B cell (primary cell): Measurements from ENCODE around the gene ACOT9. TPM values are rescaled to one million over a fixed set of nuclear protein-coding genes. Genes with fewer than 3 reads are reported as not detected.
A peak's percentile ranks its signal among the peaks of the same experiment; 100 is the strongest.

Source experiments
- ATAC-seq: fragments of 200-7000 bp; cut with Tn5 transposase; one replicate; pipeline ENCODE4 v1.10.0; 2021; ENCODE audit warnings: low read depth, mild to moderate bottlenecking, moderate number of reproducible peaks, moderate library complexity
- CTCF ChIA-PET: fragments of 350-600 bp; sonication (Branson Sonifier 250); formaldehyde crosslinking; loops from one replicate; lab custom pipeline; 2021; ENCODE audit warnings: antibody characterized with exemption, inconsistent platforms; lab: Charles Lee
- POLR2A ChIA-PET: fragments of 350-600 bp; sonication (Branson Sonifier 250); formaldehyde crosslinking; loops from one replicate; lab custom pipeline; 2021; ENCODE audit warnings: antibody characterized with exemption; lab: Charles Lee
- DNase-seq: peaks from one replicate; pipeline ENCODE4 v3.0.0; 2013
- H2AFZ ChIP-seq: 2 replicates; pipeline ENCODE4 v1.6.1; 2012; ENCODE audit warnings: mild to moderate bottlenecking, low read depth, low read length; ENCODE audit not compliant: insufficient read depth, poor library complexity, severe bottlenecking
- H3K27ac ChIP-seq, 2 donors: 1 replicate in 1 of 2; 2 replicates in 1 of 2; pipeline ENCODE4 v1.5.1; 2012 to 2013; ENCODE audit warnings: low read length in 2 of 2, mild to moderate bottlenecking in 2 of 2, moderate library complexity in 1 of 2
- H3K27me3 ChIP-seq, 4 experiments: fragments of 200-600 bp in 1 of 4; sonication (generic) in 1 of 4; replicated peaks in 1 of 4; 1 replicate in 2 of 4; 2 replicates in 2 of 4; pipeline versions ENCODE4 v1.6.1 to v1.7.0; 2013 to 2016; ENCODE audit warnings: low read length in 3 of 4, mild to moderate bottlenecking in 2 of 4, mixed read lengths in 1 of 4, moderate library complexity in 1 of 4; ENCODE audit not compliant: insufficient read depth in 4 of 4, control insufficient read depth in 3 of 4; ENCODE audit errors: control extremely low read depth in 1 of 4
- H3K36me3 ChIP-seq, 2 experiments: replicated peaks in 1 of 2; 1 replicate in 1 of 2; 2 replicates in 1 of 2; pipeline versions ENCODE4 v1.6.1 to v1.7.1; 2013; ENCODE audit warnings: low read length in 1 of 2; ENCODE audit not compliant: insufficient read depth in 2 of 2, control insufficient read depth in 1 of 2; ENCODE audit errors: control extremely low read depth in 1 of 2, extremely low read depth in 1 of 2
- H3K4me1 ChIP-seq, 2 donors: fragments of 200-600 bp in 1 of 2; sonication (generic) in 1 of 2; 1 replicate in 1 of 2; 2 replicates in 1 of 2; pipeline versions ENCODE4 v1.5.1 to v1.6.1; 2013 to 2017; ENCODE audit warnings: low read length in 2 of 2; ENCODE audit not compliant: control insufficient read depth in 2 of 2, insufficient read depth in 2 of 2
- H3K4me2 ChIP-seq: replicated peaks from 2 replicates; pipeline ENCODE3; 2012; ENCODE audit warnings: mild to moderate bottlenecking, low read depth, low read length; ENCODE audit not compliant: poor library complexity, severe bottlenecking
- H3K4me3 ChIP-seq, 5 experiments: fragments of 200-600 bp in 1 of 5; sonication (generic) in 1 of 5; 1 replicate in 3 of 5; 2 replicates in 2 of 5; pipeline versions ENCODE4 v1.5.1 to v1.7.0; 2011 to 2016; ENCODE audit warnings: low read length in 4 of 5, mild to moderate bottlenecking in 4 of 5, low read depth in 2 of 5, control low read depth in 1 of 5, moderate library complexity in 1 of 5; ENCODE audit not compliant: insufficient read depth in 1 of 5; ENCODE audit errors: control extremely low read depth in 1 of 5, extremely low read depth in 1 of 5
- H3K79me2 ChIP-seq: fragments of 200-600 bp; sonication (generic); one replicate; pipeline ENCODE4 v1.6.0; 2016; ENCODE audit warnings: low read length; ENCODE audit not compliant: control insufficient read depth, insufficient read depth
- H3K9ac ChIP-seq: fragments of 200-600 bp; sonication (generic); 2 replicates; pipeline ENCODE4 v1.6.1; 2017; ENCODE audit warnings: mild to moderate bottlenecking, low read length, moderate library complexity
- H3K9me3 ChIP-seq, 3 donors: one replicate each; pipeline versions ENCODE4 v1.6.1 to v1.7.1; 2013; ENCODE audit warnings: low read length in 2 of 3; ENCODE audit not compliant: control insufficient read depth in 2 of 3, insufficient read depth in 1 of 3; ENCODE audit errors: control extremely low read depth in 1 of 3
- H4K20me1 ChIP-seq: 2 replicates; pipeline ENCODE4 v1.6.0; 2012; ENCODE audit warnings: mild to moderate bottlenecking, low read length; ENCODE audit not compliant: insufficient read depth, control insufficient read depth, poor library complexity, severe bottlenecking
- H3K27ac Mint-ChIP-seq: one replicate; pipeline ENCODE4 v1.8.0; 2021; ENCODE audit warnings: mixed read lengths
- H3K27me3 Mint-ChIP-seq: one replicate; pipeline ENCODE4 v1.8.0; 2021; ENCODE audit warnings: mixed read lengths
- H3K4me1 Mint-ChIP-seq: one replicate; pipeline ENCODE4 v1.8.0; 2021; ENCODE audit warnings: mixed read lengths
- H3K4me3 Mint-ChIP-seq: one replicate; pipeline ENCODE4 v1.8.0; 2021; ENCODE audit warnings: mixed read lengths
- H3K9me3 Mint-ChIP-seq: one replicate; pipeline ENCODE4 v1.8.0; 2022; ENCODE audit warnings: mixed read lengths; ENCODE audit not compliant: insufficient read depth
- EZH2 ChIP-seq: IDR thresholded peaks from 2 replicates; pipeline ENCODE4 v1.6.1; 2012; ENCODE audit warnings: borderline replicate concordance, low read depth, mild to moderate bottlenecking, moderate library complexity, low read length; ENCODE audit not compliant: insufficient read depth, poor library complexity, severe bottlenecking
- WGBS: methylation state at CpG from one replicate; pipeline ENCODE4 v1.1.5; 2013; ENCODE audit warnings: missing lambda C conversion rate; ENCODE audit not compliant: insufficient coverage; 5-methylcytosine and 5-hydroxymethylcytosine counted together
- intact Hi-C: fragments of 100-400 bp; cut with micrococcal nuclease; formaldehyde crosslinking; loops from one replicate; pipeline ENCODE4 v1.10.0; 2022
- polyA minus RNA-seq: library from RNA; depleted of rRNA, polyadenylated mRNA; stranded (reverse); fragments of >200 nt; gene quantifications from 2 replicates; pipeline ENCODE4 v1.2.3, GENCODE V29; 2012
- polyA plus RNA-seq: library from polyadenylated mRNA; depleted of rRNA; stranded (reverse); fragments of >200 nt; gene quantifications from 2 replicates; pipeline ENCODE4 v1.2.3, GENCODE V29; 2012
- total RNA-seq, 2 donors: library from RNA; stranded (reverse); fragments of 120-200 nt in 1 of 2; gene quantifications; 1 replicate in 1 of 2; 2 replicates in 1 of 2; pipeline versions ENCODE4 v1.2.3 to v1.2.4, GENCODE V29; 2013 to 2022
- TF ChIP-seq, protein P1 (sequence below): fragments of 200-600 bp; IDR thresholded peaks from one replicate; pipeline ENCODE4 v1.8.0; 2022; ENCODE audit warnings: antibody characterized with exemption, mild to moderate bottlenecking

The ACOT9 gene, protein sequence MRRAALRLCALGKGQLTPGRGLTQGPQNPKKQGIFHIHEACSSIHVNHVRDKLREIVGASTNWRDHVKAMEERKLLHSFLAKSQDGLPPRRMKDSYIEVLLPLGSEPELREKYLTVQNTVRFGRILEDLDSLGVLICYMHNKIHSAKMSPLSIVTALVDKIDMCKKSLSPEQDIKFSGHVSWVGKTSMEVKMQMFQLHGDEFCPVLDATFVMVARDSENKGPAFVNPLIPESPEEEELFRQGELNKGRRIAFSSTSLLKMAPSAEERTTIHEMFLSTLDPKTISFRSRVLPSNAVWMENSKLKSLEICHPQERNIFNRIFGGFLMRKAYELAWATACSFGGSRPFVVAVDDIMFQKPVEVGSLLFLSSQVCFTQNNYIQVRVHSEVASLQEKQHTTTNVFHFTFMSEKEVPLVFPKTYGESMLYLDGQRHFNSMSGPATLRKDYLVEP
- total RNA-seq (31.3 and 33.6 TPM in 2 replicates), polyA plus RNA-seq (23.9 and 31.5 TPM in 2 replicates), polyA minus RNA-seq (9.0 and 11.8 TPM in 2 replicates)
- total RNA-seq (2013): 28.1 TPM

DNA sequence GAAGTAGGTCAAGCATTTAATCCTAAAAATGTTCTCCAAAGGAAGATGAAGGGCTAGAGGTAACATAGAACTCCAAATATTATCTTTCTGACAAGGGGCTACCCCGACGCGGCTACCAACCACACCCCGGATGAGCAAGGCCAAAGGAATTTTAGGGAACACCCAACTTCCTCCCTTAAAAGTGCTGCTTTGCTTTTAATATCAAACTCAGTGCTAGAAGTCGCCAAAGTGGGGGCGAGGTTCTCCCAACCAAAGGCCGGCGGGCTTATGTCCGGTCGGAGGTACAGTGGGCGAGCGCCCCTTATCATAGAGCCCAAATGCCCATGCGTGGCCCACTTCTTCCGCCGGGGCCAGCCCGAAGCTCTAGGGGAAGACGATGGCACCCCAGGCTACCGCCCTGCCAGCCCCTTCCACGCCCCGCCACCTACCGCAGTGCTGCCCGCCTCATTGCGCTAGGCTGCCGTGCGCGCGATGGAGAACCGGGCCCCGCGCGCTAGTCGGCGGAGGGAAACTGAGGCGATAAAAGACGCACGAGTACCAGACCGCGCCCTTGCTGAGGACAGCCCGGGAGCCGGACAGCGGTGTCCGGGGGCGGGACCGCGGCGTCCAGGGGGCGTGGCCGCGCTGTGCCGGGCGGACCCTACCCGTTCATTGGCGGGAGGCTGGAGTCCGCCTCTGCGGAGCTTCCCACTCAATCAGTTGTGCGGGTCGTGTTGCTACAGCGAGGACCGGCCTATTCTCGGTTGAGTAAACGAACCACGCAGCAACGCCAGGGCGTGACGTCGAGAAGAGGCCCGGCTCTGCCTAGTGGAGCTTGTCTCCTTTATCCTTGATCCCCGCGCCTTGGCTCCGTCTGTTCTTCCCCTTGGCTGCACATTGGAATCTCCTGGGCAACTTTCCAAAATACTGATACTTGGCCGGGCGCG lies at the start of gene ACOT9:
Gene ACOT9 (minus strand): TSS at position 580 of the 926 bp plus-strand sequence. CDS start 132 bp downstream, at position 448.
- Histone ChIP-seq H3K4me1 (peaks cover 3 to 12% of the 10 kb centered on the region in 2 donors), H3K9ac (peak within 1 kb of the TSS; percentile 88), H3K4me2 (peak within 1 kb of the TSS; percentile 76), H3K9me3 (no peaks in the 10 kb centered on the region), H3K27me3 (no peaks in the 10 kb centered on the region), H2AFZ (peak within 1 kb of the TSS; percentile 72), H3K27ac (peak within 1 kb of the TSS; percentile 86 to 87), H3K4me3 (peak within 1 kb of the TSS; percentile 36 to 80 (median 75)), H3K36me3 (no peaks in the 10 kb centered on the region), H3K79me2 (peaks cover 44% of the 10 kb centered on the region), H4K20me1 (no peaks in the 10 kb centered on the region)
- POLR2A ChIA-PET: interaction anchor here (0.6 to 1.7 kb wide), 4 partner anchors 38 to 316 kb away, joined by 3 to 10 read pairs (median 6); partner anchors contain the start of genes EIF2S3 and SAT1
- H3K27me3 Mint-ChIP-seq: no peaks in the 10 kb centered on the region
- CTCF ChIA-PET: interaction anchor here (0.9 to 1.3 kb wide), 4 partner anchors 14 to 159 kb away, joined by 3 to 5 read pairs (median 4); partner anchors contain the start of gene SAT1
- TF ChIP-seq, protein P1, sequence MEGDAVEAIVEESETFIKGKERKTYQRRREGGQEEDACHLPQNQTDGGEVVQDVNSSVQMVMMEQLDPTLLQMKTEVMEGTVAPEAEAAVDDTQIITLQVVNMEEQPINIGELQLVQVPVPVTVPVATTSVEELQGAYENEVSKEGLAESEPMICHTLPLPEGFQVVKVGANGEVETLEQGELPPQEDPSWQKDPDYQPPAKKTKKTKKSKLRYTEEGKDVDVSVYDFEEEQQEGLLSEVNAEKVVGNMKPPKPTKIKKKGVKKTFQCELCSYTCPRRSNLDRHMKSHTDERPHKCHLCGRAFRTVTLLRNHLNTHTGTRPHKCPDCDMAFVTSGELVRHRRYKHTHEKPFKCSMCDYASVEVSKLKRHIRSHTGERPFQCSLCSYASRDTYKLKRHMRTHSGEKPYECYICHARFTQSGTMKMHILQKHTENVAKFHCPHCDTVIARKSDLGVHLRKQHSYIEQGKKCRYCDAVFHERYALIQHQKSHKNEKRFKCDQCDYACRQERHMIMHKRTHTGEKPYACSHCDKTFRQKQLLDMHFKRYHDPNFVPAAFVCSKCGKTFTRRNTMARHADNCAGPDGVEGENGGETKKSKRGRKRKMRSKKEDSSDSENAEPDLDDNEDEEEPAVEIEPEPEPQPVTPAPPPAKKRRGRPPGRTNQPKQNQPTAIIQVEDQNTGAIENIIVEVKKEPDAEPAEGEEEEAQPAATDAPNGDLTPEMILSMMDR: no peak
- no peak for TF ChIP-seq EZH2
- DNase-seq (peak; percentile 86), ATAC-seq (peak; percentile 95)
- WGBS: under 1% methylated on average over 73 of the region's 73 CpGs
- peak within 1 kb of the TSS; percentile 91 for H3K4me3 Mint-ChIP-seq
- intact Hi-C loops: loop anchor here (1.0 to 10.0 kb wide), 6 partner anchors 13 to 309 kb away; partner anchors contain the start of genes EIF2S3 and KLHL15
- no peaks in the 10 kb centered on the region for H3K9me3 Mint-ChIP-seq
- H3K4me1 Mint-ChIP-seq: peaks cover 31% of the 10 kb centered on the region
- H3K27ac Mint-ChIP-seq: peak within 1 kb of the TSS; percentile 90
